Esophagus squamous epithelium (tissue), 5 donors: ENCODE measurements around the gene SLC6A13. TPM values are rescaled to one million over a fixed set of nuclear protein-coding genes. Genes with fewer than 3 reads are reported as not detected.

Experiments
- DNase-seq: peaks from one replicate; lab custom pipeline; 2025; lab: John Stamatoyannopoulos, UW
- H3K27ac ChIP-seq, 4 donors: fragments of 200-600 bp; sonication (generic); one replicate each; pipeline ENCODE4 v1.5.1; 2016 to 2019; ENCODE audit warnings: mild to moderate bottlenecking in 1 of 4
- H3K27me3 ChIP-seq, 4 donors: fragments of 200-600 bp; sonication (generic); 1 replicate in 3 of 4; 2 replicates in 1 of 4; pipeline versions ENCODE4 v1.5.1 to v1.6.0; 2017 to 2021; ENCODE audit warnings: antibody characterized with exemption in 1 of 4
- H3K36me3 ChIP-seq, 3 donors: fragments of 200-600 bp; sonication (generic); one replicate each; pipeline ENCODE4 v1.5.1; 2016 to 2019
- H3K4me1 ChIP-seq, 3 donors: fragments of 200-600 bp; sonication (generic); one replicate each; pipeline ENCODE4 v1.5.1; 2017 to 2019
- H3K4me3 ChIP-seq, 4 donors: fragments of 200-600 bp; sonication (generic); 1 replicate in 3 of 4; 2 replicates in 1 of 4; pipeline ENCODE4 v1.5.1; 2016 to 2019; ENCODE audit warnings: mild to moderate bottlenecking in 2 of 4, moderate library complexity in 1 of 4
- H3K9me3 ChIP-seq, 3 donors: fragments of 200-600 bp; sonication (generic); one replicate each; pipeline ENCODE4 v1.5.1; 2016 to 2019
- CTCF ChIP-seq, 6 experiments: fragments of 450-650 bp in 4 of 6; fragments of 200-600 bp in 2 of 6; sonication (generic) in 2 of 6; IDR thresholded peaks; one replicate each; pipeline ENCODE4 v1.5.1; 2016 to 2019; ENCODE audit warnings: antibody characterized with exemption in 6 of 6, mild to moderate bottlenecking in 4 of 6, moderate library complexity in 4 of 6
- POLR2A ChIP-seq, 4 donors: fragments of 450-650 bp; IDR thresholded peaks; one replicate each; pipeline ENCODE4 v1.6.1; 2017; ENCODE audit warnings: antibody characterized with exemption in 4 of 4, mild to moderate bottlenecking in 4 of 4, moderate library complexity in 3 of 4
- WGBS, 2 donors: methylation state at CpG; one replicate each; pipeline ENCODE4 v1.1.5; 2018; 5-methylcytosine and 5-hydroxymethylcytosine counted together
- intact Hi-C: fragments of 100-400 bp; cut with DNase I; formaldehyde crosslinking; loops from one replicate; pipeline ENCODE4 v1.15.0; 2022
- total RNA-seq, 4 donors: library from RNA; depleted of rRNA; stranded (reverse); fragments of >200 nt; gene quantifications; one replicate each; pipeline ENCODE4 v1.1.0, GENCODE V29; 2016
- donor health status: DM: yes; HTN: yes; CAD: no.

SLC6A13 gene
- total RNA-seq, 4 donors from 2014 or later: not detected

- WGBS, 2 donors: 85 to 87% methylated on average over 13 to 20 of the region's 21 CpGs
Observed at GRCh38 chr12:206746-207440, 55.7 kb downstream of the SLC6A13 start.

GRCh38 chr12:205026-205425, 57.6 kb downstream of the SLC6A13 start:
- Histone ChIP-seq H3K27ac (no peak overlapping the region), H3K4me3 (no peak overlapping the region), H3K4me1 (peaks cover 0 to 13% (median 0%) of the 10 kb centered on the region in 3 donors), H3K9me3 (no peaks in the 10 kb centered on the region), H3K36me3 (no peaks in the 10 kb centered on the region), H3K27me3 (peaks cover 0 to 91% (median 2%) of the 10 kb centered on the region in 4 donors)
- intact Hi-C loops: no loop called here
- WGBS, 2 donors: 74 to 88% methylated on average over 3 to 4 of the region's 4 CpGs
- TF ChIP-seq CTCF (IDR thresholded peaks at IDR 0.05) (no peak), POLR2A (IDR thresholded peaks at IDR 0.05) (no peak)
- no peak for DNase-seq

More at GRCh38 chr12:206746-207440, 55.7 kb downstream of the SLC6A13 start:
- Histone ChIP-seq H3K4me3 (no peak overlapping the region), H3K9me3 (no peaks in the 10 kb centered on the region), H3K4me1 (peaks cover 0 to 13% (median 0%) of the 10 kb centered on the region in 3 donors), H3K36me3 (no peaks in the 10 kb centered on the region), H3K27me3 (peaks cover 0 to 93% (median 2%) of the 10 kb centered on the region in 4 donors), H3K27ac (no peak overlapping the region)
- TF ChIP-seq CTCF (IDR thresholded peaks at IDR 0.05): no peak
- TF ChIP-seq POLR2A (IDR thresholded peaks at IDR 0.05): no peak
- DNase-seq: no peak
- intact Hi-C loops: no loop called here

- TF ChIP-seq POLR2A (IDR thresholded peaks at IDR 0.05) (no peak), CTCF (IDR thresholded peaks at IDR 0.05) (no peak)
- peaks cover 0 to 88% (median 2%) of the 10 kb centered on the region in 4 donors for H3K27me3 ChIP-seq
- no peaks in the 10 kb centered on the region for H3K9me3 ChIP-seq
- H3K27ac ChIP-seq: no peak overlapping the region
- intact Hi-C loops: no loop called here
- H3K4me1 ChIP-seq: peaks cover 0 to 20% (median 0%) of the 10 kb centered on the region in 3 donors
- WGBS, 2 donors: 78 to 90% methylated on average over 3 to 5 of the region's 11 CpGs
- DNase-seq: no peak
- H3K4me3 ChIP-seq: peak overlapping the region in 2 of 4 donors; percentile 50 to 66
- no peaks in the 10 kb centered on the region for H3K36me3 ChIP-seq
Observed at GRCh38 chr12:204261-204678, 58.4 kb downstream of the SLC6A13 start.

GRCh38 chr12:203462-204260, 59.0 kb downstream of the SLC6A13 start:
- WGBS, 2 donors: 12% methylated on average over 12 of the region's 84 CpGs; no CpG with 5 or more reads in 1 of the 2 donors
- intact Hi-C loops: no loop called here
- TF ChIP-seq POLR2A (IDR thresholded peaks at IDR 0.05): no peak
- TF ChIP-seq CTCF (IDR thresholded peaks at IDR 0.05): no peak
- no peak for DNase-seq
- Histone ChIP-seq H3K9me3 (no peaks in the 10 kb centered on the region), H3K36me3 (no peaks in the 10 kb centered on the region), H3K27ac (no peak overlapping the region), H3K27me3 (peaks cover 0 to 88% (median 2%) of the 10 kb centered on the region in 4 donors), H3K4me1 (peaks cover 0 to 25% (median 0%) of the 10 kb centered on the region in 3 donors), H3K4me3 (peak overlapping the region; percentile 27 to 66 (median 38))

GRCh38 chr12:203074-203461, 59.6 kb downstream of the SLC6A13 start:
- TF ChIP-seq CTCF (IDR thresholded peaks at IDR 0.05): no peak
- TF ChIP-seq POLR2A (IDR thresholded peaks at IDR 0.05): no peak
- intact Hi-C loops: no loop called here
- Histone ChIP-seq H3K27me3 (peaks cover 0 to 92% (median 2%) of the 10 kb centered on the region in 4 donors), H3K4me3 (peak overlapping the region in 3 of 4 donors; percentile 27 to 66 (median 50)), H3K4me1 (peaks cover 0 to 25% (median 0%) of the 10 kb centered on the region in 3 donors), H3K9me3 (no peaks in the 10 kb centered on the region), H3K27ac (no peak overlapping the region), H3K36me3 (no peaks in the 10 kb centered on the region)
- WGBS, 2 donors: 60 to 81% methylated on average over 1 to 8 of the region's 16 CpGs
- no peak for DNase-seq
